Endothelial cell of umbilical vein (primary cell): Measurements from ENCODE around the gene AFAP1L2. TPM values are rescaled to one million over a fixed set of nuclear protein-coding genes. Genes with fewer than 3 reads are reported as not detected.
"Not testable (repeated sequence)": the region's sequence is repeated elsewhere in the genome, so short reads cannot be mapped to it uniquely, and the experiment has no call there.

Source experiments
- BruUV-seq: library from RNA; stranded (reverse); fragments of 400-500 nt; replicated peaks from 2 replicates; lab custom pipeline; 2021; lab: Mats Ljungman, UMichigan
- CTCF ChIA-PET: fragments of 300-600, 350-600 bp; sonication (Branson Sonifier 250); formaldehyde crosslinking; loops from one replicate; lab custom pipeline; 2021; ENCODE audit warnings: antibody characterized with exemption, inconsistent platforms; lab: Charles Lee
- POLR2A ChIA-PET: fragments of 300-600, 350-600 bp; sonication (Branson Sonifier 250); formaldehyde crosslinking; loops from one replicate; lab custom pipeline; 2021; ENCODE audit warnings: antibody characterized with exemption, inconsistent platforms; lab: Charles Lee
- DNase-seq: peaks from one replicate; pipeline ENCODE4 v3.0.0-alpha.2; 2011; ENCODE audit warnings: low read depth, low spot score
- FAIRE-seq: peaks from 2 replicates; lab custom pipeline; 2011; peaks lifted over from hg19 to GRCh38; lab: Jason Lieb, UNC
- H2AFZ ChIP-seq: 2 replicates; pipeline ENCODE4 v1.6.0; 2012; ENCODE audit warnings: low read depth, low read length, control low read depth, inconsistent platforms
- H3K27ac ChIP-seq: 2 replicates; pipeline ENCODE4 v1.5.1; 2011; ENCODE audit warnings: low read depth, mild to moderate bottlenecking, control low read depth, low read length, moderate library complexity; ENCODE audit not compliant: insufficient read depth
- H3K27me3 ChIP-seq, 2 experiments: 2 replicates each; pipeline versions ENCODE4 v1.6.0 to v1.6.1; 2011; ENCODE audit warnings: low read length in 2 of 2, mixed read lengths in 1 of 2; ENCODE audit not compliant: control insufficient read depth in 2 of 2, insufficient read depth in 2 of 2
- H3K36me3 ChIP-seq, 2 experiments: 2 replicates in 1 of 2; 3 replicates in 1 of 2; pipeline ENCODE4 v1.5.1; 2011; ENCODE audit warnings: low read length in 2 of 2, mild to moderate bottlenecking in 1 of 2, moderate library complexity in 1 of 2; ENCODE audit not compliant: control insufficient read depth in 2 of 2, insufficient read depth in 2 of 2; ENCODE audit errors: extremely low read depth in 1 of 2
- H3K4me1 ChIP-seq: 3 replicates; pipeline ENCODE4 v1.5.1; 2011; ENCODE audit warnings: mild to moderate bottlenecking, low read length; ENCODE audit not compliant: control insufficient read depth, insufficient read depth; ENCODE audit errors: extremely low read depth
- H3K4me2 ChIP-seq: 2 replicates; pipeline ENCODE4 v1.6.1; 2011; ENCODE audit warnings: low read length, control low read depth, mixed read lengths; ENCODE audit not compliant: insufficient read depth
- H3K4me3 ChIP-seq, 3 experiments: fragments of 200-600 bp in 1 of 3; sonication (generic), shearing (Covaris generic) in 1 of 3; replicated peaks in 1 of 3; 2 replicates each; pipeline ENCODE4 v1.5.1; 2011 to 2016; ENCODE audit warnings: control low read depth in 3 of 3, low read length in 3 of 3, mild to moderate bottlenecking in 2 of 3, inconsistent platforms in 1 of 3, low read depth in 1 of 3, moderate library complexity in 1 of 3; ENCODE audit not compliant: insufficient read depth in 1 of 3
- H3K79me2 ChIP-seq: 2 replicates; pipeline ENCODE4 v1.6.0; 2012; ENCODE audit warnings: low read length, inconsistent platforms; ENCODE audit not compliant: control insufficient read depth, insufficient read depth
- H3K9ac ChIP-seq: replicated peaks from 2 replicates; pipeline ENCODE3; 2011; ENCODE audit warnings: low read length, control low read depth; ENCODE audit not compliant: insufficient read depth; ENCODE audit errors: extremely low read depth
- H3K9me1 ChIP-seq: replicated peaks from 3 replicates; pipeline ENCODE4 v1.6.0; 2011; ENCODE audit warnings: mild to moderate bottlenecking, low read length; ENCODE audit not compliant: control insufficient read depth, insufficient read depth; ENCODE audit errors: extremely low read depth
- H3K9me3 ChIP-seq: replicated peaks from 2 replicates; pipeline ENCODE4 v1.5.1; 2012; ENCODE audit warnings: low read length, inconsistent platforms; ENCODE audit not compliant: control insufficient read depth, insufficient read depth
- H4K20me1 ChIP-seq: replicated peaks from 2 replicates; pipeline ENCODE3; 2011; ENCODE audit warnings: mild to moderate bottlenecking, low read length; ENCODE audit not compliant: control insufficient read depth, insufficient read depth; ENCODE audit errors: extremely low read depth
- EZH2 ChIP-seq: IDR thresholded peaks from 2 replicates; pipeline ENCODE4 v1.6.1; 2012; ENCODE audit warnings: borderline replicate concordance, low read depth, mild to moderate bottlenecking, moderate library complexity, low read length, inconsistent platforms; ENCODE audit not compliant: severe bottlenecking
- GATA2 ChIP-seq: IDR thresholded peaks from 2 replicates; pipeline ENCODE4 v1.7.0; 2011; ENCODE audit warnings: low read depth, mild to moderate bottlenecking, moderate library complexity, mixed read lengths, low read length; ENCODE audit not compliant: insufficient read length, insufficient read depth
- MAX ChIP-seq: IDR thresholded peaks from 2 replicates; pipeline ENCODE4 v1.6.1; 2011; ENCODE audit not compliant: insufficient read depth, insufficient read length
- dilution Hi-C: fragments of 300-500 bp; cut with MboI; formaldehyde crosslinking; loops from one replicate; pipeline ENCODE4 v1.15.0; 2019; ENCODE audit warnings: low sequenced_read_pairs; ENCODE audit not compliant: extremely low pct_ligation_motif_present
- intact Hi-C: fragments of 100-400 bp; cut with micrococcal nuclease; formaldehyde crosslinking; loops from one replicate; pipeline ENCODE4 v1.10.0; 2022
- polyA plus RNA-seq, 4 experiments: library from polyadenylated mRNA; depleted of rRNA in 3 of 4; stranded (reverse) in 3 of 4; unstranded in 1 of 4; fragments of >200 nt; gene quantifications; 2 replicates each; pipeline versions ENCODE4 v1.2.1 to v1.2.3, GENCODE V29; 2011 to 2012; ENCODE audit warnings: missing spikeins in 1 of 4
- total RNA-seq: library from RNA; stranded (reverse); gene quantifications from 2 replicates; pipeline ENCODE4 v1.2.3, GENCODE V29; 2021

AFAP1L2 gene
- total and polyA plus RNA-seq, 2 donors (not counting 3 experiments of a cell fraction or from before 2014, with no cell fraction given): 0.90 to 4.1 TPM

- CTCF ChIA-PET: no interaction called here
- POLR2A ChIA-PET: interaction anchor here (0.5 kb wide), 1 partner anchor 268 kb away, joined by 3 read pairs; no protein-coding TSS in a partner anchor
- no TSS peak for BruUV-seq
- Histone ChIP-seq H3K27me3 (peaks cover 0 to 9% of the 10 kb centered on the region in 2 experiments), H3K9ac (no peak overlapping the region), H3K9me3 (no peaks in the 10 kb centered on the region), H3K36me3 (no peaks in the 10 kb centered on the region), H3K4me1 (no peaks in the 10 kb centered on the region), H2AFZ (no peak overlapping the region), H4K20me1 (no peaks in the 10 kb centered on the region), H3K9me1 (no peaks in the 10 kb centered on the region), H3K79me2 (no peaks in the 10 kb centered on the region), H3K4me3 (no peak overlapping the region), H3K4me2 (no peak overlapping the region), H3K27ac (no peak overlapping the region)
- dilution Hi-C loops: no loop called here
- no peak for FAIRE-seq
- no peak for TF ChIP-seq EZH2
- no peak for TF ChIP-seq GATA2
- no peak for TF ChIP-seq MAX
- intact Hi-C loops: no loop called here
- DNase-seq: no peak
These were observed 54.6 kb downstream of the AFAP1L2 start for GRCh38 chr10:114349522-114350215.

- BruUV-seq, FAIRE-seq, H3K27ac ChIP-seq, H3K4me2 ChIP-seq, H3K4me3 ChIP-seq, H3K79me2 ChIP-seq, H3K27me3 ChIP-seq, H3K4me1 ChIP-seq, H3K9ac ChIP-seq, H3K36me3 ChIP-seq, H3K9me1 ChIP-seq, CTCF ChIA-PET, H4K20me1 ChIP-seq, dilution Hi-C loops, H2AFZ ChIP-seq, intact Hi-C loops, H3K9me3 ChIP-seq, DNase-seq: not testable (repeated sequence)
- POLR2A ChIA-PET: interaction anchor here (0.5 kb wide), 1 partner anchor 268 kb away, joined by 3 read pairs; no protein-coding TSS in a partner anchor
These were observed 55.2 kb downstream of the AFAP1L2 start for GRCh38 chr10:114349071-114349470.
